Upper lobe of left lung (tissue), 6 donors: Measurements from ENCODE around the gene OR52E5. TPM values are rescaled to one million over a fixed set of nuclear protein-coding genes. Genes with fewer than 3 reads are reported as not detected.

Experiments
- ATAC-seq, 2 donors: fragments of 200-7000 bp; cut with Tn5 transposase; one replicate each; pipeline ENCODE4 v1.9.1; 2022; ENCODE audit warnings: mild to moderate bottlenecking in 2 of 2, moderate library complexity in 2 of 2; ENCODE audit not compliant: low FRiP score in 2 of 2
- DNase-seq, 2 donors: peaks; one replicate each; pipeline ENCODE4 v3.0.0-alpha.2; 2019 to 2020
- H3K27ac ChIP-seq, 4 donors: fragments of 200-600 bp; sonication (generic); one replicate each; pipeline ENCODE4 v1.5.1; 2016 to 2019
- H3K27me3 ChIP-seq, 4 donors: fragments of 200-600 bp; sonication (generic); one replicate each; pipeline ENCODE4 v1.5.1; 2017 to 2019
- H3K36me3 ChIP-seq, 4 donors: fragments of 200-600 bp; sonication (generic); one replicate each; pipeline ENCODE4 v1.5.1; 2016 to 2019
- H3K4me1 ChIP-seq, 4 donors: fragments of 200-600 bp; sonication (generic); one replicate each; pipeline ENCODE4 v1.5.1; 2018 to 2019
- H3K4me3 ChIP-seq, 4 donors: fragments of 200-600 bp; sonication (generic); one replicate each; pipeline ENCODE4 v1.5.1; 2017 to 2019; ENCODE audit warnings: mild to moderate bottlenecking in 2 of 4, moderate library complexity in 1 of 4
- H3K9me3 ChIP-seq, 4 donors: fragments of 200-600 bp; sonication (generic); one replicate each; pipeline ENCODE4 v1.5.1; 2018 to 2019
- CTCF ChIP-seq, 6 experiments: fragments of 450-650 bp in 4 of 6; fragments of 200-600 bp in 2 of 6; sonication (generic) in 2 of 6; IDR thresholded peaks; one replicate each; pipeline ENCODE4 v1.5.1; 2016 to 2019; ENCODE audit warnings: antibody characterized with exemption in 6 of 6
- EP300 ChIP-seq, 4 donors: sonication (generic); formaldehyde crosslinking; IDR thresholded peaks; one replicate each; pipeline ENCODE4 v1.5.1; 2017; ENCODE audit warnings: antibody characterized with exemption in 4 of 4, control low read depth in 2 of 4
- POLR2A ChIP-seq, 4 donors: fragments of 450-650 bp; IDR thresholded peaks; one replicate each; pipeline ENCODE4 v1.5.1; 2016 to 2017; ENCODE audit warnings: antibody characterized with exemption in 4 of 4, mild to moderate bottlenecking in 2 of 4
- POLR2AphosphoS5 ChIP-seq, 2 donors: sonication (generic); formaldehyde crosslinking; IDR thresholded peaks; one replicate each; pipeline ENCODE4 v1.5.1; 2017; ENCODE audit warnings: antibody characterized with exemption in 2 of 2
- WGBS, 2 donors: methylation state at CpG; one replicate each; pipeline ENCODE4 v1.1.5; 2017 to 2018; 5-methylcytosine and 5-hydroxymethylcytosine counted together
- total RNA-seq, 6 donors: library from RNA; depleted of rRNA in 4 of 6; stranded (reverse); fragments of >200 nt in 4 of 6; gene quantifications; one replicate each; pipeline versions ENCODE4 v1.1.0 to v1.2.1, GENCODE V29; 2016 to 2021
- donor health status: DM: no; HTN: no; CAD: no; lungs with moderate emphysema.
- donor health status: DM: no; HTN: yes; CAD: no; lungs with severe emphysema.

The OR52E5 gene
- total RNA-seq, 6 donors from 2014 or later = not detected

GRCh38 chr11:5865826-5866225 is 27.2 kb upstream of the OR52E5 start:
- no peak for DNase-seq
- Histone ChIP-seq H3K27ac (no peak overlapping the region), H3K4me3 (no peak overlapping the region), H3K4me1 (no peaks in the 10 kb centered on the region), H3K9me3 (no peaks in the 10 kb centered on the region), H3K36me3 (no peaks in the 10 kb centered on the region), H3K27me3 (no peaks in the 10 kb centered on the region)
- no peak for TF ChIP-seq POLR2AphosphoS5 (IDR thresholded peaks at IDR 0.05)
- no peak for TF ChIP-seq EP300 (IDR thresholded peaks at IDR 0.05)
- ATAC-seq = no peak
- 82 to 83% methylated on average over 2 of the region's 2 CpGs for WGBS, 2 donors

DNA sequence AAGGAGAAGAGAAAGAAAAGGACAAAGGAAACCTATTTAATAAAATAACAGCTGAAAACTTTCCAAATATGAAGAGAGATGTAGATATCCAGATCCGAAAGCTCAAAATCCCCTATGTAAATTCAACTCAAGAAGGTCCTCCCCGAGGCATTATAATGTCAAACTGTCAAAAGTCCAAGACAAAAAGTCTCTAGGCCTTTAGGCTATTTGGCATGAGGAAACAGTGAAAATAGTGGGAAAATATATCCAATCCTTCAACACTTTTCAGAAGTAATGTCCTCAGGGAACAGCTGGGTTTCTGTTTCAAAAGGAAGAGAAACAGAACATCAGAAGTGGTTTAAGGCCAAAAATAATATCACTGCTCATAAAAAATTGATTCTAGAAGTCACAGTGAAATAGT is 14.4 kb upstream of the OR52E5 start:
- Histone ChIP-seq H3K9me3 (no peaks in the 10 kb centered on the region), H3K36me3 (no peaks in the 10 kb centered on the region), H3K4me3 (no peak overlapping the region), H3K27ac (no peak overlapping the region), H3K27me3 (no peaks in the 10 kb centered on the region), H3K4me1 (no peaks in the 10 kb centered on the region)
- 72 to 73% methylated on average over 2 of the region's 2 CpGs for WGBS, 2 donors
- TF ChIP-seq POLR2A (IDR thresholded peaks at IDR 0.05) (no peak), EP300 (IDR thresholded peaks at IDR 0.05) (no peak)
- DNase-seq (no peak), ATAC-seq (no peak)

DNA sequence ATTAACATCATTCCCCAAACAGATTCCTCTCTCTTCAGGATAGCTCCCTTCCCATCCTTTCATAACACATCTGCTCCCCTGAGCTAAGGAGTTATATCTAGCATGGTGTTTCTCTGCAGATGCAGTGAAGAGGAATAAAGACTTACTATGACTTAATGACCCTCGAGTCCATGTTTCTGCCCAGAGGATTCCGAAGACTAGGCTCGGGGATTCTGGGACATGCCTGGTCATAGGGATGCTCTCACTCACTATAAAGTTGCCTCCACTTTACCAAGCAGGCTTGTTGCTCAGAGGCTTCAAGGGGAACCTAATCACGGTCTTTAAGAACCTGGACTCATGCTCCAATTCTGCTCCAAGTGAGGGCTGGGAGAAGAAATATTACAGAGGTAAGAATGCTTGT is 12.7 kb upstream of the OR52E5 start, which contains the start of gene OR52E4:
OR52E4 (plus strand) TSS at position 301 of the 400 bp plus-strand sequence. CDS start 3,664 bp downstream, outside the sequence.
- H3K4me1 ChIP-seq = no peaks in the 10 kb centered on the region
- no peak within 1 kb of the TSS for H3K4me3 ChIP-seq
- no peak for ATAC-seq
- H3K27ac ChIP-seq = no peak within 1 kb of the TSS
- 79% methylated on average over 4 of the region's 4 CpGs for WGBS, 2 donors
- DNase-seq = no peak
- H3K36me3 ChIP-seq = no peaks in the 10 kb centered on the region
- no peaks in the 10 kb centered on the region for H3K27me3 ChIP-seq
- TF ChIP-seq CTCF (IDR thresholded peaks at IDR 0.05) (no peak), POLR2A (IDR thresholded peaks at IDR 0.05) (no peak), POLR2AphosphoS5 (IDR thresholded peaks at IDR 0.05) (no peak), EP300 (IDR thresholded peaks at IDR 0.05) (no peak)
- no peaks in the 10 kb centered on the region for H3K9me3 ChIP-seq

DNA sequence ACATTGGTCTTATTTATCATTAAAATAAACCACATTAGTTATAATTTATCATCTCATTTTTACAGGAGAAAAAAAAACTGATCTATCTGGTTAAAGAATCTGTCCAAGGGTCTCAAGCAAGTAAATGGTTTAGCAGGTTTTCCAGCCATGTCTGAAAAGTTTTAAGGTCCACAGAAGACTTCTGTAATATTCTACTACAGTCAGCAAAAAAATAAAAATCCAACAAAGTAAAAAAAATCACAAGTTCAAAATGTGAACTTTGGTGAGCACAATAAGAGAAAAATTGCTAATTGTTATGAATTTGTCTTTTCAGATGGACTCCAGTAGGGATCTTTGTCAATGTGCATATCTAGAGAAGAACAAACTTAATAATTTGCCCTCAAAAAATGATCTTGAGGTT is 11.3 kb upstream of the OR52E5 start:
- H3K36me3 ChIP-seq = no peaks in the 10 kb centered on the region
- no peaks in the 10 kb centered on the region for H3K9me3 ChIP-seq
- no peak overlapping the region for H3K27ac ChIP-seq
- ATAC-seq (no peak), DNase-seq (no peak)
- TF ChIP-seq EP300 (IDR thresholded peaks at IDR 0.05) = no peak
- TF ChIP-seq POLR2AphosphoS5 (IDR thresholded peaks at IDR 0.05) = no peak
- TF ChIP-seq CTCF (IDR thresholded peaks at IDR 0.05) = no peak
- TF ChIP-seq POLR2A (IDR thresholded peaks at IDR 0.05) = no peak
- no peak overlapping the region for H3K4me3 ChIP-seq
- H3K4me1 ChIP-seq = no peaks in the 10 kb centered on the region
- no peaks in the 10 kb centered on the region for H3K27me3 ChIP-seq

DNA sequence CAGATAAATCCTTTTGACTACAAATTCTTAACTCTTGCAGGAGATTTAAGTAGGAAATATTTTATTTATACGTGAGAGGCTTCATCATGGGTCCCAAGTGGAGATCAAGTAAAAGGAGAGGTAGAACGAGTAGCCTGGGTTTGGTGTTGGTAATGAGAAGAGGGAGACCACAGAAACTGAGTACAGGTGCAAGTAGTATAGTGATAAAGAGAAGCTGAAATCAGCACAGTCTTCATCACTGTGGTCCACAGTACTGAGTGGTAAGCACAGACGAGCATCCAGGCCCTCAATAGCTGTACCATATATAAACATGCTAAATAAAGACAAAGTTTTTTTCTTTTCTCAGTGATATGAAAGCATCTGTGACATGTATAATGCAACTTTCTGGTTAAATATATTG is 5.8 kb upstream of the OR52E5 start:
- no peaks in the 10 kb centered on the region for H3K36me3 ChIP-seq
- DNase-seq = no peak
- WGBS, 2 donors = 69 to 76% methylated on average over 3 of the region's 3 CpGs

More for the DNA sequence above, 5.8 kb upstream of the OR52E5 start:
- no peak overlapping the region for H3K4me3 ChIP-seq
- no peak overlapping the region for H3K27ac ChIP-seq
- H3K9me3 ChIP-seq = no peaks in the 10 kb centered on the region
- no peak for ATAC-seq
- no peaks in the 10 kb centered on the region for H3K4me1 ChIP-seq
- H3K27me3 ChIP-seq = no peaks in the 10 kb centered on the region
- TF ChIP-seq POLR2A (IDR thresholded peaks at IDR 0.05) (no peak), EP300 (IDR thresholded peaks at IDR 0.05) (no peak), POLR2AphosphoS5 (IDR thresholded peaks at IDR 0.05) (no peak), CTCF (IDR thresholded peaks at IDR 0.05) (no peak)
